CD4-positive, alpha-beta T cell treated with Interleukin-6 for 4 hours (primary cell): Measurements from ENCODE around the gene CENPO.

Source experiments
- DNase-seq: peaks from one replicate; pipeline ENCODE4 v3.0.0-alpha.2; 2020; ENCODE audit warnings: mixed read lengths

CENPO gene

GRCh38 chr2:24839729-24840128 is 46.5 kb downstream of the CENPO start:
- no peak for DNase-seq

- DNase-seq, result no peak
Observed at GRCh38 chr2:24840164-24840869, 47.1 kb downstream of the CENPO start.

- no peak for DNase-seq
Observed at GRCh38 chr2:24840962-24841945, 48.0 kb downstream of the CENPO start.

- DNase-seq, result no peak
Observed at GRCh38 chr2:24842081-24843050, 49.1 kb downstream of the CENPO start.

- no peak for DNase-seq
Observed at GRCh38 chr2:24843330-24843860, 50.2 kb downstream of the CENPO start.

- DNase-seq, result no peak
Observed at GRCh38 chr2:24844023-24844685, 50.9 kb downstream of the CENPO start.

GRCh38 chr2:24845691-24846090 is 52.5 kb downstream of the CENPO start:
- no peak for DNase-seq

- no peak for DNase-seq
Observed at GRCh38 chr2:24850944-24851343, 57.7 kb downstream of the CENPO start.

- no peak for DNase-seq
Observed at GRCh38 chr2:24852026-24852425, 58.8 kb downstream of the CENPO start.

- no peak for DNase-seq
Observed at GRCh38 chr2:24852431-24853020, 59.3 kb downstream of the CENPO start.

GRCh38 chr2:24853046-24853445 is 59.8 kb downstream of the CENPO start:
- no peak for DNase-seq

- no peak for DNase-seq
Observed at GRCh38 chr2:24853996-24854395, 60.8 kb downstream of the CENPO start.

GRCh38 chr2:24855022-24855622 is 61.9 kb downstream of the CENPO start:
- DNase-seq, result no peak

GRCh38 chr2:24855726-24856125 is 62.5 kb downstream of the CENPO start:
- no peak for DNase-seq

- no peak for DNase-seq
Observed at GRCh38 chr2:24856791-24857211, 63.6 kb downstream of the CENPO start.

GRCh38 chr2:24857746-24858145 is 64.5 kb downstream of the CENPO start:
- no peak for DNase-seq

GRCh38 chr2:24858996-24859395 is 65.8 kb downstream of the CENPO start:
- no peak for DNase-seq

GRCh38 chr2:24859968-24860600 is 66.9 kb downstream of the CENPO start:
- DNase-seq, result no peak

- no peak for DNase-seq
Observed at GRCh38 chr2:24860631-24861030, 67.4 kb downstream of the CENPO start.

- no peak for DNase-seq
Observed at GRCh38 chr2:24861500-24861899, 68.3 kb downstream of the CENPO start.

- no peak for DNase-seq
Observed at GRCh38 chr2:24863641-24864040, 70.4 kb downstream of the CENPO start.
